ENCODE data around the gene TRPV4.

DNA sequence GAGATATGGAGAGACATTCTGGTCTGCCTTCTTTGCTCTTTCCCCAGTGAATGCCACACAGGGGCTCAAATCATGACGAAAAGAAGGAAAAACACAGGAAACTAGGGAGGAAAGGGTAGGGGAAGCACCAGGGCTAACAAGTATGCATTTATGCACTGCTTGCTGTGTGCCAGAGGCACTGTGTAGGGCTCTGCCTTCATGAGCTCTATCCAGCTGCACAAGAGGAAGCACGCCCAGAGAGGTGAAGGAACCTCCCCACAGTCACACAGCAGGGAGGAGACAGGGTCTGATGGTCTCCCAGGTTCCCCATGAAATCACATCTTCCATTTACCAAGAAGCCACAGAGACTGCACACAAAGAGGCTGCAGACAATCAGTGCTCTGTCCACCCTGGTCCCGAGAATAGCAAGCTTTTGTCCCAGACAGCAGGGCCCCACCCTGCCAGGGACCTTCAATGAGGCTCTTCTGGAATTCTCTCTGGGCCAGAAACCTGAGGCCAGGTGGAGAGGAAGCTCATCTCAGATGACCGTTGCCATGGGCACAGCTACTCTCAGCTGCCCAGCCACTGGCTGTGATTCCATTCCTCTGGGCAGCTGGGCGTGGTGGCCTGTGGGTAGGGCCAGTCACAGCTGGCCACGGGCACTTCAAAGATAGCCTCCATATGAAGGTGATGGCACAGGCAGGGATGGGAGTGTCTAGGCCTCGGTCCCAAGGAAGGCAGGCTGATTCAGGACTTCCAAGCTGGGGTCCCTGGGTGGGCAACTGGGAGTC is 7.3 kb upstream of the TRPV4 start:
- TF ChIP-seq GATA3 (IDR thresholded peaks at IDR 0.05; ENCODE audit: low read depth, low read length), result no peak
- TF ChIP-seq GATA2 (IDR thresholded peaks at IDR 0.05; ENCODE audit: low read depth, low read length), result no peak

Data from SH-SY5Y (cell line).